ENCODE data around the gene SLC22A23. TPM values are rescaled to one million over a fixed set of nuclear protein-coding genes. Genes with fewer than 3 reads are reported as not detected.

SLC22A23 gene
- total and polyA plus RNA-seq, 2 of the 4 experiments (the other 2 are of a cell fraction) = 0.72 to 1.6 TPM

- CTCF ChIA-PET = no interaction called here
- no TSS peak for BruUV-seq (replicated peaks)
These were observed 24.9 kb downstream of the SLC22A23 start for GRCh38 chr6:3431994-3432393.

More at GRCh38 chr6:3431994-3432393, 24.9 kb downstream of the SLC22A23 start:
- peaks cover 3% of the 10 kb centered on the region; the same call in 1 of the 2 replicates for H3K9me3 ChIP-seq (ENCODE audit: control insufficient read depth, insufficient read depth, low read length)
- no peak overlapping the region for H3K56ac ChIP-seq (ENCODE audit: extremely low read depth, insufficient read depth, low read length)
- no peak overlapping the region for H3K18ac ChIP-seq (ENCODE audit: low read depth, low read length)
- ATAC-seq (ENCODE audit: low read depth) (no peak), DNase-seq (no peak)
- intact Hi-C loops (cut with micrococcal nuclease) (no loop called here), dilution Hi-C loops (cut with HindIII; ENCODE audit: low sequenced_read_pairs, unreplicated experiment) (no loop called here), in situ Hi-C loops (cut with MboI; ENCODE audit: low sequenced_read_pairs) (no loop called here)
- 81% methylated on average over 4 of the region's 8 CpGs; no CpG with 5 or more reads in 1 of the 2 experiments for WGBS, 2 experiments (ENCODE audit: extremely low coverage in 2 of 2, insufficient read length in 1 of 2)
- H2AK9ac ChIP-seq (replicated peaks; ENCODE audit: low read depth, low read length, poor library complexity) = no peak overlapping the region
- POLR2A ChIA-PET (ENCODE audit: unreplicated experiment) = interaction anchor here (0.5 kb wide), 1 partner anchor 17 kb away, joined by 4 read pairs; no protein-coding TSS in a partner anchor
- no peak overlapping the region for H2BK15ac ChIP-seq (ENCODE audit: low read depth, low read length)
- TF ChIP-seq MAZ (IDR thresholded peaks at IDR 0.05; ENCODE audit: borderline replicate concordance, low read depth, low read length) = no peak
- TF ChIP-seq RFX5 (IDR thresholded peaks at IDR 0.05; ENCODE audit: low read depth, low read length) = no peak
- no peak for TF ChIP-seq ELK1 (IDR thresholded peaks at IDR 0.05; ENCODE audit: borderline replicate concordance, low read depth, low read length)
- no peak for TF ChIP-seq RAD21 (IDR thresholded peaks at IDR 0.05; ENCODE audit: low read length)
- TF ChIP-seq POLR2A (IDR thresholded peaks at IDR 0.05; ENCODE audit: low read depth, low read length) = no peak
- H3K27ac ChIP-seq (ENCODE audit: insufficient read depth, low read length) = no peak overlapping the region
- H3K4me1 ChIP-seq (ENCODE audit: control insufficient read depth, insufficient read depth, low read length) = no peaks in the 10 kb centered on the region
- H4K91ac ChIP-seq (ENCODE audit: insufficient read depth, low read depth, low read length) = no peak overlapping the region
- H3K4me3 ChIP-seq (ENCODE audit: insufficient read depth, low read depth, low read length) = no peak overlapping the region
- H3K23ac ChIP-seq (ENCODE audit: low read depth, low read length) = no peak overlapping the region
- H3K14ac ChIP-seq (replicated peaks; ENCODE audit: low read depth, low read length) = no peak overlapping the region
- H3K4me2 ChIP-seq (ENCODE audit: low read depth, low read length) = no peak overlapping the region
- H2BK5ac ChIP-seq (ENCODE audit: low read depth, low read length, poor library complexity, severe bottlenecking) = no peak overlapping the region
- H4K5ac ChIP-seq (ENCODE audit: low read depth, low read length) = no peak overlapping the region
- no peak overlapping the region for H3K9ac ChIP-seq (ENCODE audit: low read depth, low read length)
- no peak overlapping the region for H2AFZ ChIP-seq (replicated peaks; ENCODE audit: low read length, poor library complexity)
- no peaks in the 10 kb centered on the region for H3K9me1 ChIP-seq (ENCODE audit: insufficient read depth, low read length)
- H3K4ac ChIP-seq (ENCODE audit: low read depth, low read length) = no peak overlapping the region
- H3K79me1 ChIP-seq (ENCODE audit: low read depth in 1 of 2, low read length in 2 of 2) = no peaks in the 10 kb centered on the region
- H4K8ac ChIP-seq (ENCODE audit: low read depth in 2 of 2, low read length in 2 of 2) = no peak overlapping the region
- H2BK20ac ChIP-seq (ENCODE audit: low read depth, low read length) = no peak overlapping the region
- no peaks in the 10 kb centered on the region for H3K36me3 ChIP-seq (ENCODE audit: control insufficient read depth, insufficient read depth, low read length)
- no peaks in the 10 kb centered on the region for H4K20me1 ChIP-seq (ENCODE audit: insufficient read depth, low read length)
- H3K27me3 ChIP-seq (ENCODE audit: control insufficient read depth, insufficient read depth, low read length) = peaks cover 47% of the 10 kb centered on the region
- H2AK5ac ChIP-seq (ENCODE audit: low read depth, low read length) = no peak overlapping the region
- H2BK120ac ChIP-seq (ENCODE audit: low read depth, low read length) = no peak overlapping the region
